Memory B cell (primary cell): ENCODE data around the gene DNAJC16.
"Not testable (repeated sequence)": the region's sequence is repeated elsewhere in the genome, so short reads cannot be mapped to it uniquely, and the experiment has no call there.

Experiments
- ATAC-seq: fragments of 150-1000 bp; cut with Tn5 transposase; 2 replicates; pipeline ENCODE4 v1.10.0; 2021; ENCODE audit warnings: low read depth, mild to moderate bottlenecking, moderate library complexity
- DNase-seq, 2 donors: peaks; one replicate each; pipeline ENCODE4 v3.0.0; 2022; ENCODE audit warnings: low spot score in 2 of 2
- H3K27ac Mint-ChIP-seq: one replicate; pipeline ENCODE4 v1.8.0; 2022; ENCODE audit warnings: mild to moderate bottlenecking, moderate library complexity, mixed read lengths
- H3K27me3 Mint-ChIP-seq: one replicate; pipeline ENCODE4 v1.8.0; 2022; ENCODE audit warnings: mixed read lengths
- H3K36me3 Mint-ChIP-seq: one replicate; pipeline ENCODE4 v1.8.0; 2022; ENCODE audit warnings: mild to moderate bottlenecking, mixed read lengths
- H3K4me1 Mint-ChIP-seq: one replicate; pipeline ENCODE4 v1.8.0; 2022; ENCODE audit warnings: mixed read lengths
- H3K4me3 Mint-ChIP-seq: one replicate; pipeline ENCODE4 v1.8.0; 2022; ENCODE audit warnings: mild to moderate bottlenecking, moderate library complexity, mixed read lengths
- H3K9me3 Mint-ChIP-seq: one replicate; pipeline ENCODE4 v1.8.0; 2022; ENCODE audit warnings: mixed read lengths

The DNAJC16 gene

DNA sequence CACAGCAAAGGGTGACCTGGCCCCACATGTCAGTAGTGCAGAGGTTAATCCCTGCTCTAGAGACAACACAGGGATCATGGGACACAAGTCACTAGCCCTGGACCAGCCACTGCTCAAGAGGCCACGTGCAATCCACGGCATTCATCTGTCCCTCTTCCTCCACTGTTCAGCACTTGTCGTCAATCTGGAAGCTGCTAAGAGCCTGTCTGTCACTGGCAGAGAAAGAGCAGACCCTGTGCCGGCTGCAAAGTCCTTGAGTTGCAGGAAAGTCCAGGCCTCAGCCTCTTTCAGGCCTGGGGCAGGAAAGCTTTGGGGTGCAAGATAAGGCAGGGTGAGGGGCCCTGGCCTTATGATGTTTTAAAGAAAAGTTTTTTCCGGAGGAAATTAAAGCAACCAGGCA lies 34.1 kb upstream of the DNAJC16 start:
- no peaks in the 10 kb centered on the region for H3K4me1 Mint-ChIP-seq
- no peak overlapping the region for H3K4me3 Mint-ChIP-seq
- H3K9me3 Mint-ChIP-seq = peaks cover under 1% of the 10 kb centered on the region
- no peak overlapping the region for H3K27ac Mint-ChIP-seq
- H3K36me3 Mint-ChIP-seq = peaks cover 38% of the 10 kb centered on the region
- ATAC-seq (no peak), DNase-seq (no peak)
- H3K27me3 Mint-ChIP-seq = no peaks in the 10 kb centered on the region

DNA sequence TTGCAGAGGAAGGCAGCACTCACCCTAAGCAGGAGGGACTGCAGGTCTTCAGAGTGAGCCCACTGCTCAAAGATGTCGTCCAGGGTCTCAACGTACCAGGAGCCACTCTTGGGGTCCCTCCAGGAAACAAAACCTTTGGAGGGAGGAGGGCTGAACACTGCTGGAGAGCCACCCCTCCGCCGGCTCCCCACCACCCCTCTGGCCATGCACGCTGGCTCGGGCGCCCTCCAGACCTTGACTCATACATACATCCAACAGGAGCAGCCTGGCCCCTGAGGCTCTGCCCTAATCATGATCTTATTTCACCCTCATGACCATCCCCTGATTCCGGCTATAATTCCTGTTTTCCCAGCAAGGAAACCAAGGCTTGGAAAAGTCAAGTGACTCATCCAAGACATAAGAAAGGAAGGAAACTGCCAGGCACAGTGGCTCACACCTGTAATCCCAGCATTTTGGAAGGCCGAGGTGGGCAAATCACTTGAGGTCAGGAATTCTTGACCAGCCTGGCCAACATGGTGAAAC lies 32.7 kb upstream of the DNAJC16 start:
- Mint-ChIP-seq H3K27me3 (no peaks in the 10 kb centered on the region), H3K4me3 (no peak overlapping the region), H3K9me3 (peaks cover 3% of the 10 kb centered on the region), H3K36me3 (peaks cover 40% of the 10 kb centered on the region), H3K4me1 (no peaks in the 10 kb centered on the region), H3K27ac (no peak overlapping the region)
- no peak for ATAC-seq
- no peak for DNase-seq

DNA sequence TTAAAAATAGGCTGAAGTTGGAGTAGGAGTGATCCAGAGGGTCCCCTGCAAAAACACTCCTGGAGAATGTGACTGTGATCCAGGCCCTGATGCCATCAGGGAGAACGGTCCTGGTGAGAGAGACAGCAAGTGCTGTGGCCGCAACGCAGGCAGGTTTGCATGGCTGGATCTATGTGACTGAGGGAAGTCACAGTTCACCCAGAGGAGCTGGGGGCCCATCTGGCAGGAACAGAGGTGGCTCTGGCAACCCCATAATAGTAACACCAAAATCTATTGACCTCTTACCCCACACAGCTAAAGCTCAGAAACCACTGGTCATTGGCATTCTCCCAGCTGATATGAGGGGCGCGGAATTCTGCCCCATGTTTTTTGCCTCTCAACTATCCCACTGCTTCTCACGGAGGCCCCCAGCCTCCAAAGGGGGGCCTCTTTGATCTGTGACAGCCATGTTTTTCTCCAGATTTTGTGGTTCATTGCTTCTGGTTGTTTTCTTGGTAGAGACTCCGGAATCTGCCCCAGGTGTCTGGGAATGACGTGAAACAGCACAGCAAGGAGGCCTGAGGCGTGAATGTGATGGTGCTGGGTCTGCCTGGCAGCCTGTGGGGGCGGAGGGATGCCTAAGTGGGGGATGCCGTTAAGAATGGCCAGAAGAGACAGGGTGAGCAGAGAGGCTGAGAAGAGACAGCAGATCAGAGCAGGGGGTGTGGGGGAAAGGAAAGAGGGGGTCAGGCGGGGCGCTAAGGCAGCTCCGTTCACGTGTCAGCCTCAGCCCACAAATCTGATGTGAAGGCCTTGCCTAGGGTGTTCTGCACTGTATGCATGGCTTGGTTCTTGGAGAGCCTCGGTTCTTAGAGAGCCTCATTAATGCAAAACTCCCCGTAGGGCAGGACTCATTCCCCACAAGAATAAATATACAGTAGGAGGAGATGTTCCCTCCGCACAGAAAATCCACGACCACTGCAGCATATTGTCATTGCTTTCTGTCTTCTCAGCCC lies 26.2 kb upstream of the DNAJC16 start:
- Mint-ChIP-seq H3K9me3 (peaks cover 3% of the 10 kb centered on the region), H3K27me3 (no peaks in the 10 kb centered on the region), H3K4me1 (no peaks in the 10 kb centered on the region), H3K27ac (no peak overlapping the region), H3K4me3 (no peak overlapping the region), H3K36me3 (peaks cover 32% of the 10 kb centered on the region)
- DNase-seq (no peak), ATAC-seq (no peak)

DNA sequence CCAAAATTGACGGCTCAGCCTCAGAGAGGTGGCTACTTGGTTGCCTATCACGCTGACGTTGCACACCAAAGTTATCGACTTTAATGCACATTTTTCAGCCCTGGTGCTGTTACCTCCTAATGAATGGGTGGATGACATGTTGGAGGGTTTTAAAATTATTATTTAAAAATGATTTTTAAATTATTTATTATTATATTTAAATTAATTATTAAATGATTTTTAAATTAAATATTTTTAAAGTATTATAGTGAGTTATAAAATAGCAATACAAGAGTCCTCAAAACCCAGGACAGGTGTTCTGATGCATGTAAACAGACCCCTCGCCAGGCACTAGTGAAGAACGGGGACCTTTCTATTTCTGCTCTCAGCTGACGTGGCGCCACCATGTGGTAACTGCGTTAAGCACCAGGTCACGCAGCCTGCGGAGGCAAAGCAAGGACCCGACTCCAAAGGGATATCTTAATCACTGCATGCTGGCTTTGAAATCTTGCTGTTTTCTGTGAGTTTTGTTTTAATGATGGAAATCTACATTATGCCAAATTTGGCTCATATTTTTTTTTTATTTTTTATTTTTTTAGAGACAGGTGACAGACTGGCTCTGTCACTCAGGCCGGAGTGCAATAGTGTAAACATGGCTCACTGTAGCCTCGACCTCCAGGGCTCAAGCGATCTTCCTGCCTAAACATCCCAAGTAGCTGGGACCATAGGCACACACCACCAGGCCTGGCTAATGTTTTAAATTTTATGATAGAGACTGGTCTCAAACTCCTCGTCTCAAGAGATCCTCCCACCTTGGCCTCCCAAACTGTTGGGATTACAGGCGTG lies 25.2 kb upstream of the DNAJC16 start:
- Mint-ChIP-seq H3K27ac (no peak overlapping the region), H3K9me3 (peaks cover 3% of the 10 kb centered on the region), H3K4me3 (no peak overlapping the region), H3K27me3 (no peaks in the 10 kb centered on the region), H3K4me1 (no peaks in the 10 kb centered on the region), H3K36me3 (peaks cover 24% of the 10 kb centered on the region)
- peak; percentile 78 for ATAC-seq
- DNase-seq = peak; percentile 39 to 54

DNA sequence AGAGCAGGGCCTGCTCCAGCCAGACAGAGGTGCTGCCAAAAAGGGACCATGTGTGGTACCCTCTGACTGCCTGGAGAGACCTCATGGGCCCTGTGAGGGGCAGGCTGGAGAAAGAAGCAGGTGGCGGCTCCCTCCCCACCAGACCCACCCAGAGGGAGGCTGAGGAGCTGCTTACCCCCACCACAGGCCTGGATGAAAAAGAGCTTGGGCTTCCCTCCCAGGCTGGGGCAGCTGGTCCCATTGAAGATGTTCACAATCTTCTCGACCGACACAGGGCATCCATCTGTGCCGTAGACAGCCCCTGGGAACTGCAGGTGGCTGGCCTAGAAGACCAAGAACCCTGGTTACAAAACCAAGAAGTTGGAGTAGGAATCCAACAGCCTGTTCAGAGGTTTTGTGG lies 22.2 kb upstream of the DNAJC16 start:
- H3K9me3 Mint-ChIP-seq = no peaks in the 10 kb centered on the region
- H3K27me3 Mint-ChIP-seq = no peaks in the 10 kb centered on the region
- no peak overlapping the region for H3K4me3 Mint-ChIP-seq
- peaks cover 4% of the 10 kb centered on the region for H3K4me1 Mint-ChIP-seq
- no peak overlapping the region for H3K27ac Mint-ChIP-seq
- no peak for DNase-seq
- H3K36me3 Mint-ChIP-seq = peaks cover 19% of the 10 kb centered on the region
- no peak for ATAC-seq

DNA sequence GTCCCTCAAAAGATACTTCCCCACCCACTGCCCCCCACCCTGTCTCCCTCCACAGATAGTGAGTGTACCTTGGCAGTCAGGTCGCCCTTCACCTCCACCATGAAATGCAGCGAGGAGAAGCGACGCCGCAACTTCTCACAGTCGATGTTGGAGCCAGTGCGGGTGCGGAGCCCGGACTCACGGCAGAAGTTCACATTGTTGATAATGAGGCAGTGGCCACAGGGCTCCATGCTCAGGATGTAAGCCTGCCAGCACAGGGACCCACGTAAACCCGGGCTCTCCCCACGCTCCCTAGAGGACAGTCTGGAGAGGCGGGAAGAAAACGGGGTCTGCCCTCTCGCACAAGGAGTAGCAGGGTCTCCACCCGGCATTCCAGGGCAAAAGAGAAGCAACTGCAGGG lies 19.8 kb upstream of the DNAJC16 start:
- no peak for DNase-seq
- Mint-ChIP-seq H3K4me3 (no peak overlapping the region), H3K36me3 (peaks cover 18% of the 10 kb centered on the region), H3K4me1 (peaks cover 4% of the 10 kb centered on the region), H3K27ac (no peak overlapping the region), H3K9me3 (no peaks in the 10 kb centered on the region), H3K27me3 (no peaks in the 10 kb centered on the region)
- ATAC-seq = no peak

DNA sequence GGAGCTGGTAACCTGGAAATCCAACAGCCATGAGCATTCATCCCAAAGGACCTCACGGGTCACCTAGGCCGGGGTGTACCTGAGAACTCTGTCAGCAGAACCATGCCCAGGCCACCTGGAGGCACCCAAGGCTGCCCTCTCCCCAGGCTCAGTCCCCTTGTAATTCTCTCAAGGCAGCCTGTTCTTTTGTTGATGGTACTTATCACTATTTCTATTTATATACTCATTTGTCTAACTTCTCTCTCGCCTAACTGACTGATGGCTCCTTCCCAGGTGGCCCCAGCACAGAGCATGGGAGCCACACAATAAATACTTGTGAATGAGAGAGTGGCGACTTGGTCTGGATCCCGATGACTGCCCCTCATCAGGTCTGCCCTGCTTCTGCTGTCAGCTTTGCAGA lies 19.4 kb upstream of the DNAJC16 start:
- Mint-ChIP-seq H3K27me3 (no peaks in the 10 kb centered on the region), H3K4me3 (no peak overlapping the region), H3K9me3 (no peaks in the 10 kb centered on the region), H3K27ac (no peak overlapping the region), H3K36me3 (peaks cover 16% of the 10 kb centered on the region), H3K4me1 (peaks cover 4% of the 10 kb centered on the region)
- ATAC-seq (no peak), DNase-seq (no peak)

DNA sequence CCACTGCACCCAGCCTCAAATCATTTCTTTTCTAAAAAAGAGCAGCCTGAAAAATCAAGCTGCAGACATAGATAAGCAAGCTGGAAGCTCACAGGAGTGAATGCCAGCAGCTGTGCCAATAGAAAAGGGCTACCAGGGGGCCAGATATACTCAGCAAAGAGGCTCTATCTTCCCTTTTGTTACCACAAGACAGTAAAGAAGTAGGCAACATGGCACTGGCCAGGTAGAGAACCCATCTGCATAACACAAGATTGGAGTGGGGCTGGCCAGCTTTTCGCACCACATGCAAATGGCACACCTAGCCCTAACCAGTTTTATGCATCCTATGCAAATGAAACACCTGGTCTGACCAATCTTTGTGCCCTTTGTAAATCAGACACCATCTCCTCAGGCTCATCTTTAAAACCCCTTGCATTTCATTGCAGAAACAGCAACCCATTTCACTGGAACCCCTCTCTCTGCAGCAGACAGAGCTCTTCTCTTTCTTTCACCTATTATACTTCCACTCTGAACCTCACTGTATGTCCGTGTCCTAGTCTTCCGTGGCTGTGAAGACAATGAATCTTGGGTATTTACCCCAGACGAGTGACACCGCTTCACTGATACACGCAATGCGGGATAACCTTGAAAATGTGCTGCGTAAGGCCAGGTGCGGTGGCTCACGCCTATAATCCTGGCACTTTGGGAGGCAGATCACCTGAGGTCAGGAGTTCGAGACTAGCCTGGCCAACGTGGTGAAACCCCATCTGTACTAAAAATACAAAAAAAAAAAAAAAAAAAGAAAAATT lies 17.8 kb upstream of the DNAJC16 start:
- Mint-ChIP-seq H3K9me3 (no peaks in the 10 kb centered on the region), H3K27me3 (no peaks in the 10 kb centered on the region), H3K36me3 (peaks cover 13% of the 10 kb centered on the region), H3K27ac (no peak overlapping the region), H3K4me1 (peaks cover 4% of the 10 kb centered on the region), H3K4me3 (no peak overlapping the region)
- ATAC-seq = no peak
- no peak for DNase-seq

DNA sequence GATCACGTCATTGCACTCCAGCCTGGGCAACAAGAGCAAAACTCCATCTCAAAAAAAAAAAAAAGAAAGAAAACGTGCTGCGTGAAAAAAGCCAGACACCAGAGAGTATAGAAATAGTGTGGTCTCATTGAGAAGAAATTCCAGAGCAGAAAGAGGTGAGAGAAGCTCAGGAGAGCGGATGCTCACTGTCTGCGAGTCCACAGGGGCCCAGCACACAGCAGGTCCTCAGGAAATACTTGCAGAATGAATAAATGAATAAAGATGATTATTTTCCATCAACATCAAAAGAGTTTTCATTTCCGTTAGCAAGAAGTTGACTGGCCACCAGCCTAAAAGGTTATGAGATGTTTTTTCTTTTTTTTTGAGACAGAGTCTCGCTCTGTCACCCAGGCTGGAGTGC lies 17.1 kb upstream of the DNAJC16 start:
- Mint-ChIP-seq H3K27me3 (no peaks in the 10 kb centered on the region), H3K4me3 (no peak overlapping the region), H3K27ac (no peak overlapping the region), H3K36me3 (peaks cover 13% of the 10 kb centered on the region), H3K4me1 (peaks cover 4% of the 10 kb centered on the region), H3K9me3 (no peaks in the 10 kb centered on the region)
- DNase-seq (no peak), ATAC-seq (no peak)

DNA sequence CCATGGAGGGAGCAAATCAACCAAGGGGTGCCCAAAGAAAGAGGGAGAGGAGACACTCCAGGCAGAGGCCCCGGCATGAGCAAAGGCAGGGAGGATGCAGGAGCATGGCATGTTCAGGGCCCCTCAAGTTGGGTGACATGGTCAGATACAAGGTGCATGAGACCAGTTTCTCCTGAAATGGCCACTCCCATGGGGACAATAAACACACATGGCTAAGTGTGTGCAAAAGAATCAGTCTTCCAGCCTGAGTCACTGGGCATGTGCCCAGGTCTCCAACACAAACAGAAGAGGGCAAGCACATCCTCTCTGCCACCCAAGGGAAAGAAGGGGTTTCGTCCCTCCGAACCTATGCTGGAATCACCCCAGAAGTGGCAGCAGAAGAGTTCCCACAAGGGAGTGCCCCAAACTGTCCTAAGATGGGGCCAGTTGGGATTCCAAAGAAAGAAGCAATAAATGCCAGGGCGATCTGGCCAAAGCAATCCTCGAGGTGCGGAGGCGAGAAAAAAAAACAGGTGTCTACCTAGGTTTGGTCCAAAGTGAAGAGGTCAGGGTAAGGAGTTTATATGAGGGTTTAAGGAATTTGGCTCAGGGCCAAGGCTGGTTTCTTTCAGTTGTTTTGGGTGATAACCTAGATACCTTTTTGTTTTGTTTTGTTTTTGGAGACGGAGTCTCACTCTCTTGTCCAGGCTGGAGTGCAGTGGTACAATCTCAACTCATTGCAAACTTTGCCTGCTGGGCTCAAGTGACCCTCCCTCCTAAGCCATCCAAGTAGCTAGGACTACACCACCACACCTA lies 15.8 kb upstream of the DNAJC16 start:
- Mint-ChIP-seq H3K27me3 (no peaks in the 10 kb centered on the region), H3K9me3 (no peaks in the 10 kb centered on the region), H3K36me3 (peaks cover 14% of the 10 kb centered on the region), H3K4me1 (peaks cover 12% of the 10 kb centered on the region), H3K4me3 (no peak overlapping the region), H3K27ac (no peak overlapping the region)
- ATAC-seq (no peak), DNase-seq (no peak)

DNA sequence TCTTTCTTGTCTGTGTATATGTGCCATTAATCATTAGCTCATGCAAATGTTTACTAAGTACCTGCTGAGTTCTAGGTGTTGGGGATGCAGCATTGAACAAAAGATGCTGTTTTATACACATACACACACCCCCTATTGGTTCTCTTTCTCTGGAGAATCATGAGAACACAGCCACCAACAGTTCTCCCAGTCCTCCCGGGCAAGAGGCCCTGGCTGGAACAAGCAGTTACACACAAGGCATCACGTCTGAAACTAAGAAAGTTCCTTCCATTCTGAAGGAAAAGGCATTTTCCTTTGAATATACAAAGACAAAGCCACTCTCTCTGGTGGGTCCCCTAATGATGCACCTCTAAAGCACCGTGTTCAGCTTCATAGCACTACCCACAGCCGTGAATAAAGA lies 13.5 kb upstream of the DNAJC16 start:
- peaks cover 21% of the 10 kb centered on the region for H3K4me1 Mint-ChIP-seq
- H3K9me3 Mint-ChIP-seq = no peaks in the 10 kb centered on the region
- no peak for DNase-seq
- H3K27me3 Mint-ChIP-seq = no peaks in the 10 kb centered on the region
- H3K4me3 Mint-ChIP-seq = no peak overlapping the region
- no peak overlapping the region for H3K27ac Mint-ChIP-seq
- ATAC-seq = no peak
- H3K36me3 Mint-ChIP-seq = peaks cover 28% of the 10 kb centered on the region

DNA sequence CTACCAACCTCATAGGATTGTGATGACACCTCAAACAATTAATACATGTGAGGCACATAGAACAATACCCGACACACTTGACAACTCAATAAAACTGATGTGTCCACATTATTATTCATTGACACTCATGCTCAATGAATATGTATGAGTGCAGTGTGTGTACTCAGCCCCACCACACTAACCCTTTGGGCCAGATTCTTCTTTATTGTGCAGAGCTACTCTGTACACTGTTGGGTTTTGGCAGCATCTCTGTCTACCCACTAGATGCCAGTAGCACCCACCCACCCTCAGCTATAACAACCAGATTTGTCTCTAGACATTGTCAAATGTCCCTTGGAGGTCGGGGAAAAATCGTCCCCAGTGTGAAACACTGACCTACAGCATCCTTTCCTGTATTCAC lies 12.7 kb upstream of the DNAJC16 start:
- ATAC-seq = no peak
- DNase-seq = no peak
- Mint-ChIP-seq H3K4me1 (peaks cover 19% of the 10 kb centered on the region), H3K27me3 (no peaks in the 10 kb centered on the region), H3K27ac (no peak overlapping the region), H3K4me3 (no peak overlapping the region), H3K9me3 (no peaks in the 10 kb centered on the region), H3K36me3 (peaks cover 27% of the 10 kb centered on the region)

DNA sequence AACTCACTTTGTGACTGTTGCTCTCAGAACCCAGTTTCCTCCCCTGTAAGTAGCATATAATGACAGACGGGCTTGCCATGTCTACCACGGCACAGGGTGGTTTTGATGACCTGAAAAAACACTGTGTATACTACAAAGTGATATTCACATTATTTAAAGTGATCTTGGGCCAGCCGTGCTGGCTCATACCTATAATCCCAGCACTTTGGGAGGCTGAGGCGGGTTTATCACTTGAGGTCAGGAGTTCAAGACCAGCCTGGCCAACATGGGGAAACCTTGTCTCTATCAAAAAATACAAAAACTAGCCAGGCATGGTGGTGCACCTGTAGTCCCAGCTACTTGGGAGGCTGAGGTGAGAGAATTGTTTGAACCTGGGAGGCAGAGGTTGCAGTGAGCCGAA lies 12.1 kb upstream of the DNAJC16 start:
- peaks cover 27% of the 10 kb centered on the region for H3K36me3 Mint-ChIP-seq
- not testable (repeated sequence) for H3K9me3 Mint-ChIP-seq, DNase-seq, H3K27me3 Mint-ChIP-seq, H3K27ac Mint-ChIP-seq, ATAC-seq, H3K4me3 Mint-ChIP-seq
- H3K4me1 Mint-ChIP-seq = peaks cover 19% of the 10 kb centered on the region
